Measurements from ENCODE around the gene LMOD1. TPM values are rescaled to one million over a fixed set of nuclear protein-coding genes. Genes with fewer than 3 reads are reported as not detected.

The LMOD1 gene
- 3.5 and 11.8 TPM in 2 replicates for total RNA-seq

GRCh38 chr1:201946224-201946908 lies at the start of gene LMOD1:
TSS of gene LMOD1 (minus strand) at chr1:201946548. CDS start at chr1:201946340, 208 bp downstream.

GRCh38 chr1:201982623-201983379 lies 36.5 kb upstream of the LMOD1 start, which contains the start of gene RNPEP:
TSS of gene RNPEP (plus strand) at chr1:201982648. CDS start at chr1:201982667, 19 bp downstream.

GRCh38 chr1:201955009-201955728 lies 8.8 kb upstream of the LMOD1 start, which contains the start of gene TIMM17A:
TSS of gene TIMM17A (plus strand) at chr1:201955503. CDS start at chr1:201955527, 24 bp downstream.

GRCh38 chr1:201888282-201889089 lies 57.9 kb downstream of the LMOD1 start, which contains the start of gene SHISA4:
TSS of gene SHISA4 (plus strand) at chr1:201888898. CDS start at chr1:201888995, 97 bp downstream.

Other genes with a start within 250 kb of the LMOD1 start
- 18.6 and 20.3 TPM in 2 replicates for gene IPO9, start 117.4 kb downstream of the LMOD1 start, total RNA-seq
- 10.1 and 14.3 TPM in 2 replicates for gene SHISA4, start 57.6 kb downstream of the LMOD1 start, total RNA-seq
- 28.7 and 44.0 TPM in 2 replicates for gene TIMM17A, start 9.0 kb upstream of the LMOD1 start, total RNA-seq
- gene RNPEP, start 36.1 kb upstream of the LMOD1 start, total RNA-seq = 33.3 and 43.0 TPM in 2 replicates
- gene ELF3, start 64.0 kb upstream of the LMOD1 start, total RNA-seq = under 0.01 and 0.17 TPM in 2 replicates
- gene GPR37L1, start 176.4 kb upstream of the LMOD1 start, total RNA-seq = under 0.01 TPM in 1 of 2 replicates, not detected in the other
- gene ARL8A, start 198.2 kb upstream of the LMOD1 start, total RNA-seq = 11.8 and 13.5 TPM in 2 replicates
- not detected in 2 replicates for gene PTPN7, start 214.1 kb upstream of the LMOD1 start, total RNA-seq
- gene LGR6, start 247.3 kb upstream of the LMOD1 start, total RNA-seq = not detected in 2 replicates

Measured in bronchial smooth muscle cell (primary cell).